ENCODE data around the gene CYP19A1.

DNA sequence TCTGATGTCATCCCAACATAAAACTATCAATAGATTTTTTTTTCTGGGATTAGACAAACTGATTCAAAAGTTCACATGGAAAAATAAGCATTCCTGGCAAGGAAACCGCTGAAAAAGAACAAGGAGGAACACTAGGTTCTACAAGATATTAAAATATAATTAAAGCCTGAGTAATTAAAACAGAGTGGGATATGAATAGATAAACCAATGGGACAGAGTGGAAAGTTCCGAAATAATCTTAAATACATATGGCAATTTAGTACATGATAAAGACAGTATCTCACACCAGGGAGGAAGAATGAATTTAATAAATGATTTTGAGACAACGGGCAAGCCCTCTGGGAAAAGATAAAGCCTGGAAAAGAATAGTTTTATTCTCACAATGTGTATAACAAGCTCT, 7.7 kb upstream of the CYP19A1 start:
- TF ChIP-seq EZH2 (IDR thresholded peaks at IDR 0.05; ENCODE audit: insufficient read depth, poor library complexity, severe bottlenecking) (no peak), EZH2phosphoT487 (IDR thresholded peaks at IDR 0.05; ENCODE audit: insufficient read depth, low read depth) (no peak)

All from GM23248 (cell line).